Measurements from ENCODE around the gene ASB9. TPM values are rescaled to one million over a fixed set of nuclear protein-coding genes. Genes with fewer than 3 reads are reported as not detected.
"Not testable (repeated sequence)": the region's sequence is repeated elsewhere in the genome, so short reads cannot be mapped to it uniquely, and the experiment has no call there.

Gene ASB9
- polyA plus RNA-seq, 3 donors, result 10.5 to 13.7 (median 13.5) TPM

GRCh38 chrX:15204130-15204751, 65.6 kb downstream of the ASB9 start:
- DNase-seq (ENCODE audit: extremely low read depth in 1 of 11, low read depth in 9 of 11, low spot score in 4 of 11), result no peak

- no peak for DNase-seq (ENCODE audit: extremely low read depth in 1 of 11, low read depth in 9 of 11, low spot score in 4 of 11)
Observed at GRCh38 chrX:15203694-15204093, 66.2 kb downstream of the ASB9 start.

DNA sequence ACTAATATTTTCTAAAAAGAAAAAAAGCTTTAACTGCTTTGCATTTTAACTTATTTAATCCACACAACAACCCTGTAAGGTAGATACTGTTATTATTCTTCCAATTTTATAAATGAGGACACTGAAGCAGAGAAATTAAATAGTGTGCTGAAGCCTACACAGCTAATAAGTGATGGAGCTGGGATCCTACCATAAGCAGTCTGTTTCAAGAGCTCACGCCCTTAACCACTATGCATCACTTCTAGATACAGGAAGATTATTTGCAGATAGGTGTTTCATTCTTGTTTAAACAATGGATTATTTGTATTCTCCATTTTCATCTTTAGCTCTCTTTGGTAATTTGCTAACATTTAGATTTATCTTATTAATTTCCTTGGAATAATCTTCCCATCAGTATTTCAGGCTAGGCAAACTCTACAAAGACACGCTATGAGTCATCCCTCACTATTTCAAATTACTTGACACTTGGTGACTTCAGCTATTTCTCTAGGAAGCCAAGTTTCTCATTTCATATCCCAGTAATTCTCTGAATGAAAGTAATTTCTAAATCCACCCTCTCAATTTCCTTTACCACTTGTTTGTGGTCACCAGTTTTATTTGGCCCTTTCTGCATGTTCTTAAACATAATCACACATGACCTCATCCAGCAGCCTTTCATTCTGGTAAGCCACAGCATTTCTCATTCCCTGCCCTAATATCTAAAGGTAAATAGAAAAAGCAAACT, 67.3 kb downstream of the ASB9 start:
- DNase-seq (ENCODE audit: extremely low read depth in 1 of 11, low read depth in 9 of 11, low spot score in 4 of 11), result no peak

GRCh38 chrX:15200871-15201270, 69.0 kb downstream of the ASB9 start:
- no peak for DNase-seq (ENCODE audit: extremely low read depth in 1 of 11, low read depth in 9 of 11, low spot score in 4 of 11)

DNA sequence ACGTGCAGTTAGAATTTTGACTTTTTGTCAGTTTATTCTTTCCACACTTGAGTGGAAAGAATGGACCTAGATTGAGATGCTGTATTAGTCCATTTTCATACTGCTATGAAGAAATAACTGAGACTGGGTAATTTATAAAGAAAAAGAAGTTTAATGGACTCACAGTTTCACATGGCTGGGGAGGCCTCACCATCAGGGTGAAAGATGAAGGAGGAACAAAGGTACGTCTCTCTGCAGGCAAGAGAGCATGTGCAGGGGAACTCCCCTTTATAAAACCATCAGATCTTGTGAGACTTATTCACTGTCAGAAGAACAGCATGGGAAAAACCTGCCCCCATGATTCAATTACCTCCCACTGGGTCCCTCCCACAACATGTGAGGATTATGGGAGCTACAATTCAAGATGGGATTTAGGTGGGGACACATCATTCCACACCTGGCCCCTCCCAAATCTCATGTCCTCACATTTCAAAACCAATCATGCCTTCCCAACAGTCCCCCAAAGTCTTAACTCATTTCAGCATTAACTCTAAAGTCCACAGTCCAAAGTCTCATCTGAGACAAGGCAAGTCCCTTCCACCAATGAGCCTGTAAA, 71.2 kb downstream of the ASB9 start:
- DNase-seq (ENCODE audit: extremely low read depth in 1 of 11, low read depth in 9 of 11, low spot score in 4 of 11), result not testable (repeated sequence)

GRCh38 chrX:15194146-15194545, 75.7 kb downstream of the ASB9 start:
- DNase-seq (ENCODE audit: extremely low read depth in 1 of 11, low read depth in 9 of 11, low spot score in 4 of 11), result no peak

Other genes with a start within 250 kb of the ASB9 start
- gene ASB11, start 45.6 kb upstream of the ASB9 start, polyA plus RNA-seq (ENCODE audit: insufficient read length in 3 of 3), result under 1 TPM; 0.06 to 0.15 (median 0.06) TPM
- 10 to 100 TPM; 13.5 to 22.4 (median 18.9) TPM for gene PIGA, start 65.4 kb upstream of the ASB9 start, polyA plus RNA-seq (ENCODE audit: insufficient read length in 3 of 3)
- gene VEGFD, start 114.3 kb upstream of the ASB9 start, polyA plus RNA-seq (ENCODE audit: insufficient read length in 3 of 3), result under 1 TPM; 0.33 to 0.53 (median 0.52) TPM
- 1 to 10 TPM; 3.9 to 5.7 (median 5.5) TPM for gene PIR, start 223.2 kb upstream of the ASB9 start, polyA plus RNA-seq (ENCODE audit: insufficient read length in 3 of 3)
- under 1 TPM; 0.37 to 0.45 (median 0.38) TPM for gene BMX, start 230.7 kb upstream of the ASB9 start, polyA plus RNA-seq (ENCODE audit: insufficient read length in 3 of 3)